Liver (tissue), 9 donors: ENCODE measurements around the gene KANK4. TPM values are rescaled to one million over a fixed set of nuclear protein-coding genes. Genes with fewer than 3 reads are reported as not detected.

Experiments used
- DNase-seq: peaks from one replicate; pipeline ENCODE4 v3.0.0-alpha.2; 2017; ENCODE audit warnings: low spot score
- H3K27ac ChIP-seq, 2 donors: one replicate each; pipeline ENCODE4 v1.7.0; 2013; ENCODE audit warnings: inconsistent platforms in 2 of 2, low read length in 2 of 2, control low read depth in 1 of 2, low read depth in 1 of 2, mild to moderate bottlenecking in 1 of 2
- H3K27me3 ChIP-seq, 4 donors: one replicate each; pipeline versions ENCODE4 v1.6.1 to v1.7.0; 2013; ENCODE audit warnings: low read length in 3 of 4, inconsistent platforms in 1 of 4, mild to moderate bottlenecking in 1 of 4, moderate library complexity in 1 of 4; ENCODE audit not compliant: control insufficient read depth in 4 of 4, insufficient read depth in 4 of 4
- H3K36me3 ChIP-seq, 4 donors: one replicate each; pipeline versions ENCODE4 v1.6.1 to v1.7.0; 2013; ENCODE audit warnings: low read length in 3 of 4, mild to moderate bottlenecking in 3 of 4, low read depth in 1 of 4, moderate library complexity in 1 of 4; ENCODE audit not compliant: control insufficient read depth in 4 of 4, insufficient read depth in 3 of 4
- H3K4me1 ChIP-seq, 4 donors: one replicate each; pipeline versions ENCODE4 v1.6.1 to v1.7.0; 2013; ENCODE audit warnings: low read length in 3 of 4, mild to moderate bottlenecking in 3 of 4, moderate library complexity in 1 of 4; ENCODE audit not compliant: control insufficient read depth in 4 of 4, insufficient read depth in 4 of 4
- H3K4me3 ChIP-seq, 3 donors: one replicate each; pipeline versions ENCODE4 v1.6.1 to v1.7.0; 2013; ENCODE audit warnings: low read length in 3 of 3, control low read depth in 1 of 3, low read depth in 1 of 3, mild to moderate bottlenecking in 1 of 3
- H3K9ac ChIP-seq, 2 donors: one replicate each; pipeline ENCODE4 v1.7.0; 2013; ENCODE audit warnings: low read length in 2 of 2, mild to moderate bottlenecking in 2 of 2, moderate library complexity in 2 of 2, control low read depth in 1 of 2, low read depth in 1 of 2
- H3K9me3 ChIP-seq, 4 donors: one replicate each; pipeline versions ENCODE4 v1.6.1 to v1.7.0; 2013; ENCODE audit warnings: low read length in 3 of 4; ENCODE audit not compliant: control insufficient read depth in 4 of 4
- ATF3 ChIP-seq: IDR thresholded peaks from 2 replicates; pipeline ENCODE4 v1.6.1; 2016; ENCODE audit warnings: antibody characterized with exemption
- EGR1 ChIP-seq, 2 donors: IDR thresholded peaks; 2 replicates each; pipeline ENCODE4 v1.6.1; 2016 to 2018; ENCODE audit warnings: antibody characterized with exemption in 2 of 2, low read depth in 2 of 2
- FOXA1 ChIP-seq: IDR thresholded peaks from 2 replicates; pipeline ENCODE4 v1.6.1; 2016; ENCODE audit warnings: antibody characterized with exemption
- FOXA2 ChIP-seq: IDR thresholded peaks from 2 replicates; pipeline ENCODE4 v1.6.1; 2016; ENCODE audit warnings: antibody characterized with exemption
- GABPA ChIP-seq, 2 donors: IDR thresholded peaks in 1 of 2; conservative IDR thresholded peaks in 1 of 2; 2 replicates each; pipeline ENCODE4 v1.6.1; 2016; ENCODE audit warnings: antibody characterized with exemption in 2 of 2, mild to moderate bottlenecking in 1 of 2, moderate library complexity in 1 of 2
- HNF4A ChIP-seq, 2 donors: conservative IDR thresholded peaks; 2 replicates each; pipeline ENCODE4 v1.6.1; 2016; ENCODE audit warnings: antibody characterized with exemption in 2 of 2, mild to moderate bottlenecking in 2 of 2
- HNF4G ChIP-seq: IDR thresholded peaks from 2 replicates; pipeline ENCODE4 v1.6.1; 2016; ENCODE audit warnings: antibody characterized with exemption
- JUND ChIP-seq, 2 donors: IDR thresholded peaks; 2 replicates each; pipeline ENCODE4 v1.6.1; 2016; ENCODE audit warnings: antibody characterized with exemption in 2 of 2
- MAX ChIP-seq: IDR thresholded peaks from 2 replicates; pipeline ENCODE4 v1.6.1; 2016; ENCODE audit warnings: antibody characterized with exemption
- NR2F2 ChIP-seq: IDR thresholded peaks from 2 replicates; pipeline ENCODE4 v1.6.1; 2016; ENCODE audit warnings: antibody characterized with exemption
- RAD21 ChIP-seq, 2 donors: IDR thresholded peaks; 2 replicates each; pipeline ENCODE4 v1.6.1; 2016; ENCODE audit warnings: antibody characterized with exemption in 2 of 2, mild to moderate bottlenecking in 2 of 2
- RXRA ChIP-seq, 2 donors: IDR thresholded peaks; 2 replicates each; pipeline ENCODE4 v1.6.1; 2017 to 2018; ENCODE audit warnings: antibody characterized with exemption in 2 of 2, mild to moderate bottlenecking in 1 of 2
- SP1 ChIP-seq: IDR thresholded peaks from 2 replicates; pipeline ENCODE4 v1.6.1; 2018; ENCODE audit warnings: antibody characterized with exemption, mild to moderate bottlenecking
- TAF1 ChIP-seq: conservative IDR thresholded peaks from 2 replicates; pipeline ENCODE4 v1.6.1; 2016; ENCODE audit warnings: antibody characterized with exemption, mild to moderate bottlenecking
- YY1 ChIP-seq: IDR thresholded peaks from 2 replicates; pipeline ENCODE4 v1.6.1; 2016; ENCODE audit warnings: antibody characterized with exemption, mild to moderate bottlenecking
- ZBTB33 ChIP-seq: IDR thresholded peaks from 2 replicates; pipeline ENCODE4 v1.6.1; 2016; ENCODE audit warnings: antibody characterized with exemption
- WGBS: extraction: QIAGEN DNeasy Blood & Tissue Kit; methylation state at CpG from one replicate; pipeline ENCODE4 v1.1.7; 2013; 5-methylcytosine and 5-hydroxymethylcytosine counted together
- polyA plus RNA-seq, 2 donors: library from polyadenylated mRNA; stranded (reverse) in 1 of 2; unstranded in 1 of 2; fragments of 200-250 nt in 1 of 2; fragments of >200 nt in 1 of 2; fragmentation: Nextera tagmentation in 1 of 2; extraction: Ambion mirVana in 1 of 2; gene quantifications; one replicate each; pipeline versions ENCODE4 v1.2.1 to v1.2.3, GENCODE V29; 2013 to 2015
- total RNA-seq, 2 donors: library from RNA; depleted of rRNA; stranded (reverse); fragments of >200 nt; gene quantifications; one replicate each; pipeline ENCODE4 v1.2.3, GENCODE V29; 2014
- TF ChIP-seq, protein P1 (sequence below): IDR thresholded peaks from 2 replicates; pipeline ENCODE4 v1.6.1; 2016; ENCODE audit warnings: antibody characterized with exemption, mild to moderate bottlenecking
- TF ChIP-seq, protein P2 (sequence below): fragments of 150-350 bp; IDR thresholded peaks from 2 replicates; pipeline ENCODE4 v1.5.1; 2017; ENCODE audit warnings: improper control_type of control experiment, low read depth, low read length; ENCODE audit not compliant: missing input control
- donor health status: healthy.
- donor health status: healthy.
- donor health status: healthy.
- donor health status: healthy.
- donor health status: healthy.

The KANK4 gene
- total and polyA plus RNA-seq, 4 donors = 0.58 to 4.6 (median 1.1) TPM

- no peak overlapping the region for H3K27ac ChIP-seq
- no peak for DNase-seq
Measured at GRCh38 chr1:62317021-62317768, 2.0 kb downstream of the KANK4 start.

GRCh38 chr1:62316135-62316534 is 3.1 kb downstream of the KANK4 start:
- no peaks in the 10 kb centered on the region for H3K27me3 ChIP-seq
- peaks cover 0 to 16% (median 9%) of the 10 kb centered on the region in 4 donors for H3K4me1 ChIP-seq
- H3K27ac ChIP-seq = no peak overlapping the region
- 89% methylated on average over 3 of the region's 3 CpGs for WGBS
- H3K4me3 ChIP-seq = no peak overlapping the region
- no peaks in the 10 kb centered on the region for H3K36me3 ChIP-seq
- TF ChIP-seq RXRA (IDR thresholded peaks at IDR 0.05) (no peak), NR2F2 (no peak), FOXA2 (no peak), GABPA (IDR thresholded peaks at IDR 0.05 in 1 of 2, conservative IDR thresholded peaks at IDR 0.05 in 1 of 2) (no peak), FOXA1 (no peak), MAX (no peak), RAD21 (IDR thresholded peaks at IDR 0.05) (no peak), ZBTB33 (no peak), JUND (IDR thresholded peaks at IDR 0.05) (no peak), HNF4G (no peak), YY1 (no peak), HNF4A (conservative IDR thresholded peaks at IDR 0.05) (no peak), EGR1 (IDR thresholded peaks at IDR 0.05; ENCODE audit: low read depth in 2 of 2) (no peak), SP1 (no peak), TAF1 (no peak), ATF3 (no peak)
- TF ChIP-seq, protein P1, sequence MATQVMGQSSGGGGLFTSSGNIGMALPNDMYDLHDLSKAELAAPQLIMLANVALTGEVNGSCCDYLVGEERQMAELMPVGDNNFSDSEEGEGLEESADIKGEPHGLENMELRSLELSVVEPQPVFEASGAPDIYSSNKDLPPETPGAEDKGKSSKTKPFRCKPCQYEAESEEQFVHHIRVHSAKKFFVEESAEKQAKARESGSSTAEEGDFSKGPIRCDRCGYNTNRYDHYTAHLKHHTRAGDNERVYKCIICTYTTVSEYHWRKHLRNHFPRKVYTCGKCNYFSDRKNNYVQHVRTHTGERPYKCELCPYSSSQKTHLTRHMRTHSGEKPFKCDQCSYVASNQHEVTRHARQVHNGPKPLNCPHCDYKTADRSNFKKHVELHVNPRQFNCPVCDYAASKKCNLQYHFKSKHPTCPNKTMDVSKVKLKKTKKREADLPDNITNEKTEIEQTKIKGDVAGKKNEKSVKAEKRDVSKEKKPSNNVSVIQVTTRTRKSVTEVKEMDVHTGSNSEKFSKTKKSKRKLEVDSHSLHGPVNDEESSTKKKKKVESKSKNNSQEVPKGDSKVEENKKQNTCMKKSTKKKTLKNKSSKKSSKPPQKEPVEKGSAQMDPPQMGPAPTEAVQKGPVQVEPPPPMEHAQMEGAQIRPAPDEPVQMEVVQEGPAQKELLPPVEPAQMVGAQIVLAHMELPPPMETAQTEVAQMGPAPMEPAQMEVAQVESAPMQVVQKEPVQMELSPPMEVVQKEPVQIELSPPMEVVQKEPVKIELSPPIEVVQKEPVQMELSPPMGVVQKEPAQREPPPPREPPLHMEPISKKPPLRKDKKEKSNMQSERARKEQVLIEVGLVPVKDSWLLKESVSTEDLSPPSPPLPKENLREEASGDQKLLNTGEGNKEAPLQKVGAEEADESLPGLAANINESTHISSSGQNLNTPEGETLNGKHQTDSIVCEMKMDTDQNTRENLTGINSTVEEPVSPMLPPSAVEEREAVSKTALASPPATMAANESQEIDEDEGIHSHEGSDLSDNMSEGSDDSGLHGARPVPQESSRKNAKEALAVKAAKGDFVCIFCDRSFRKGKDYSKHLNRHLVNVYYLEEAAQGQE = no peak
- TF ChIP-seq, protein P2, sequence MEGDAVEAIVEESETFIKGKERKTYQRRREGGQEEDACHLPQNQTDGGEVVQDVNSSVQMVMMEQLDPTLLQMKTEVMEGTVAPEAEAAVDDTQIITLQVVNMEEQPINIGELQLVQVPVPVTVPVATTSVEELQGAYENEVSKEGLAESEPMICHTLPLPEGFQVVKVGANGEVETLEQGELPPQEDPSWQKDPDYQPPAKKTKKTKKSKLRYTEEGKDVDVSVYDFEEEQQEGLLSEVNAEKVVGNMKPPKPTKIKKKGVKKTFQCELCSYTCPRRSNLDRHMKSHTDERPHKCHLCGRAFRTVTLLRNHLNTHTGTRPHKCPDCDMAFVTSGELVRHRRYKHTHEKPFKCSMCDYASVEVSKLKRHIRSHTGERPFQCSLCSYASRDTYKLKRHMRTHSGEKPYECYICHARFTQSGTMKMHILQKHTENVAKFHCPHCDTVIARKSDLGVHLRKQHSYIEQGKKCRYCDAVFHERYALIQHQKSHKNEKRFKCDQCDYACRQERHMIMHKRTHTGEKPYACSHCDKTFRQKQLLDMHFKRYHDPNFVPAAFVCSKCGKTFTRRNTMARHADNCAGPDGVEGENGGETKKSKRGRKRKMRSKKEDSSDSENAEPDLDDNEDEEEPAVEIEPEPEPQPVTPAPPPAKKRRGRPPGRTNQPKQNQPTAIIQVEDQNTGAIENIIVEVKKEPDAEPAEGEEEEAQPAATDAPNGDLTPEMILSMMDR = no peak
- H3K9ac ChIP-seq = no peak overlapping the region
- DNase-seq = no peak
- no peaks in the 10 kb centered on the region for H3K9me3 ChIP-seq

More at GRCh38 chr1:62317021-62317768, 2.0 kb downstream of the KANK4 start:
- H3K4me3 ChIP-seq = no peak overlapping the region
- WGBS = 85% methylated on average over 9 of the region's 9 CpGs
- no peaks in the 10 kb centered on the region for H3K36me3 ChIP-seq
- H3K4me1 ChIP-seq = peaks cover 0 to 16% (median 9%) of the 10 kb centered on the region in 4 donors
- no peak overlapping the region for H3K9ac ChIP-seq
- no peaks in the 10 kb centered on the region for H3K27me3 ChIP-seq
- no peak for TF ChIP-seq RAD21 (IDR thresholded peaks at IDR 0.05)
- peak in 1 of 2 donors; percentile 5 for TF ChIP-seq HNF4A (conservative IDR thresholded peaks at IDR 0.05)
- no peaks in the 10 kb centered on the region for H3K9me3 ChIP-seq
